LNCaP clone FGC (cell line): ENCODE data around the gene SYDE2.

Source experiments
- DNase-seq: peaks from one replicate; pipeline ENCODE4 v3.0.0-alpha.2; 2011; ENCODE audit warnings: low read depth
- H3K4me3 ChIP-seq: 2 replicates; pipeline ENCODE4 v1.5.1; 2011; ENCODE audit warnings: mild to moderate bottlenecking, low read depth, low read length, control low read depth
- TF ChIP-seq, protein P1 (sequence below): IDR thresholded peaks from 2 replicates; pipeline ENCODE4 v1.5.1; 2012; ENCODE audit warnings: mild to moderate bottlenecking; ENCODE audit not compliant: control insufficient read depth, insufficient read depth; ENCODE audit errors: extremely low read depth

SYDE2 gene

DNA sequence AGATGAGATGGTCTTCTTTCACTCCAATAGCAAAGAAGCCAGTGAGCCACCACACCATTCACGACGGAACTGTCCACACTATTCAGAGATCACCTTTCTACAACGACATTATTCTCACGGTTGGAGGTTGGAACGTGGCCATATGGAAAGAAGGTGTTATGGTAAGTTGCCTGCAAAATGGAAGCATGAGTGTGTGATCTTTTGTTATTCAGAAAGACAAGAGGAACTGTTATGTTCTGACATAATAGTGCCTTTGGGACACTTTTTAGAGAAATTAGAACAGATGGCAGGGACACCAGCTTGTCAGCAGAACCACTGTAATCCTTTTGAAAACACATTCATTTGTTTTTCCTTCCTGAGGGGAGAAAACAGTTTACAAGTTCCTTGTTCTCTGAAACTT lies 76.7 kb downstream of the SYDE2 start:
- TF ChIP-seq, protein P1, sequence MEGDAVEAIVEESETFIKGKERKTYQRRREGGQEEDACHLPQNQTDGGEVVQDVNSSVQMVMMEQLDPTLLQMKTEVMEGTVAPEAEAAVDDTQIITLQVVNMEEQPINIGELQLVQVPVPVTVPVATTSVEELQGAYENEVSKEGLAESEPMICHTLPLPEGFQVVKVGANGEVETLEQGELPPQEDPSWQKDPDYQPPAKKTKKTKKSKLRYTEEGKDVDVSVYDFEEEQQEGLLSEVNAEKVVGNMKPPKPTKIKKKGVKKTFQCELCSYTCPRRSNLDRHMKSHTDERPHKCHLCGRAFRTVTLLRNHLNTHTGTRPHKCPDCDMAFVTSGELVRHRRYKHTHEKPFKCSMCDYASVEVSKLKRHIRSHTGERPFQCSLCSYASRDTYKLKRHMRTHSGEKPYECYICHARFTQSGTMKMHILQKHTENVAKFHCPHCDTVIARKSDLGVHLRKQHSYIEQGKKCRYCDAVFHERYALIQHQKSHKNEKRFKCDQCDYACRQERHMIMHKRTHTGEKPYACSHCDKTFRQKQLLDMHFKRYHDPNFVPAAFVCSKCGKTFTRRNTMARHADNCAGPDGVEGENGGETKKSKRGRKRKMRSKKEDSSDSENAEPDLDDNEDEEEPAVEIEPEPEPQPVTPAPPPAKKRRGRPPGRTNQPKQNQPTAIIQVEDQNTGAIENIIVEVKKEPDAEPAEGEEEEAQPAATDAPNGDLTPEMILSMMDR, result no peak
- no peak for DNase-seq
- H3K4me3 ChIP-seq, result no peak overlapping the region

DNA sequence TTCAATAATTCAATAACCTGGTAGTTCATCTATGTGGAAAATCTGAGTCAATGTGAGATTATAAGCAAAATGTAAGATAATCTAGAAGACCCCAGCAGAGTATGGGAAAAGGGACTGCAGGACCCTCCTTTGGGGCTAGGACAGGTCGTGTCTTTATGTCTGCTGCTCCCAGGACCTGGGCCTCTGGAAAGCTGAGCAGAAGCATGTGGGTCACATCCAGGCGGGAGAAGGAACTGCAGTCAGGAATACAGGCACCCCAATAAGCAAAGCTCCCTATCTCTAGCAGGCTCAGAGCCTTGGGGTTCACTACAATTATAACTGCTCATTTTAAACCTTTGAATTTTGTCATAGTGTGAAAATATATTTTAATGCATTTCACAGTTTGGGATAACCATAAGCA lies 78.6 kb downstream of the SYDE2 start:
- TF ChIP-seq, protein P1, result no peak
- DNase-seq, result no peak
- no peak overlapping the region for H3K4me3 ChIP-seq

DNA sequence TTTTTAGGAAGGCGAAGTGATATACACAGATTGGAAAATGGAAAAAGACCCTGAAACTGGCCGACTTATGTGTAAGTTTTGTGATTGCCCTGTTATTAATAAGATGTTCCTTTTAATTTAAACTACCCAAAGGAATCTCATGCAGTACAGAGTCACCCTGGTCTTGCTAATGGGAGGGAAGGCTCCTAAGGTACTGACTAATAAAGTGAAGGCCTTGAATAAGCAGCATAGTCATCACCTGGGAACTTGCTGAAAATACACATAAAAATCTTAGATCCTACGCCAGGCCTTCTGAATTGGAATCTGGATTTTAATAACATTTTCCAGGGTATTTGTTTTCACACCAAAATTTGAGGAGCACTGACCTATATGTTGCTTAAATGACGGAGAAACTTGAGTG lies 79.1 kb downstream of the SYDE2 start:
- TF ChIP-seq, protein P1, result no peak
- no peak for DNase-seq
- no peak overlapping the region for H3K4me3 ChIP-seq

DNA sequence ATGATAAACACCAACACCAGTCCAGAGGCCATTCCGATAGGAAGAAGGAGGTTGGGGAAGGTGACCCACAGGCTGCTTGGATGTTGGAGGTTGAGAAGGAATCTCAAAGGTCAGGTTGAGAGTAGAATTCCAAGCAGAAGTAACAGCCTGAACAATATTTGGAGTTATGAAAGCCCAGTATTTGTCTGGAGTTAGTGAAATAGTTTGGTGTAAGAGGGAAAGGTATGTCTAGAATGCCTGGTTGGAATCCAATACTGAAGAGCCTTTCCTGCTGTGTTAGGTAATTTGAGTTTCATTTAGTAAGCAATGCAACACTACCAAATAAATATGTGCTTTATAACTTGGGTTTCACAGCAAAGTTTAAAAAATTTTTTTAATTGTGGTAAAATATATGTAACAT lies 82.1 kb downstream of the SYDE2 start:
- no peak for DNase-seq
- H3K4me3 ChIP-seq, result no peak overlapping the region

DNA sequence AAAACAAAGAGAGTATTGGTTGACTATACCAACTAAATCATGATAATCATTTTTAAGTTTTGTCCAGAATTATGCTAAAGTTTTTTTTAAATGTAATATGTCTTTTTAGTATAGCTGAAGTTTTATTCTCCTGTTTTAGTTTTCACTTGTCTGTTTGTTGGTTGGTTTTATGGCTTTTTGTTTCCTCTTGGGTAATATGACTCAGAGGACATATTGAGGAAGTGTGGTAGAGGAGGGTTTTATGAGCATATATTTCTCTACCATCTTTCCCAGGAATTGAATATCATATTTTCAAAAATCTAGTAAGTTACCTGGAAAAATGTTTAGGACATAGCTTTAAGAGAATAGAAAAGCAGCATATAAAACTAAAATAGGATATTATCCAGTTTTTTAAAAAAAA lies 84.0 kb downstream of the SYDE2 start:
- no peak overlapping the region for H3K4me3 ChIP-seq
- TF ChIP-seq, protein P1, result no peak
- no peak for DNase-seq

More for the DNA sequence above, 82.1 kb downstream of the SYDE2 start:
- TF ChIP-seq, protein P1, result no peak

DNA sequence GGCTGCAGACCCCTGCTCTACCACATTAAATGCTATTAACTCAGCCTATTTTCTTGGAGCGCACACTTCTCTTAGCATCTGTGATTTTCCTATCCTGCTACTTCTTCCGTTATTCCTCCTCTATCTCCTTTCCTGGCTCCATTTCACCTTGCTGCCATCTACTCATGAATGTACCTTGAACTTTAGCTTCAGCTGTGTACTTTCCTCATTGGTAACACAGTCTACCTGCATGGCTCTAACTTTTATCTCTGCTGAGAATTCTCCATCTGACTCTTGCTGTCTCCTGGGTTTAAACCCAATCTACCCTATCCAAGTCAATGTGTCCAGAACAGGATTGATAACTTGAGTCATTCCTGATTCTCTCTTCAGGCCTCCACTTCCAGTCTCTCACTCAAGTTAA lies 84.9 kb downstream of the SYDE2 start:
- TF ChIP-seq, protein P1, result no peak
- DNase-seq, result no peak
- no peak overlapping the region for H3K4me3 ChIP-seq

DNA sequence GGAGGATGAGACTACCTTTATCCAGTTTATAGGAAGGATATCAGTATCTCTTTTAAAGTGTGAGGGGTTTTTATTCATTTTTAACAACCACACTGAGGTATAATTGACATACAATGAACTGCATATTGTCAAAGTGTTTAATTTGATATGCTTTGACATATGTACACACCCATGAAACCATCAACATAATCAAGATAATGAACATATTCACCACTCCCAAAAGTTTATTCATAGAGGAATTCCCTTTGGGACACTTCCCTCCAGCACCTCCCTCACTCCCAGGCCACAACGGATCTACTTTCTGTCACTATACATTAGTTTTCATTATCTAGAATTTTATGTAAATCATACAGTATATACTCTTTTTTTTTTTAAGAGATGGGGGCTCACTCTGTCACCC lies 89.1 kb downstream of the SYDE2 start:
- no peak overlapping the region for H3K4me3 ChIP-seq
- no peak for DNase-seq
- TF ChIP-seq, protein P1, result no peak
